Measurements from ENCODE around the gene STK39.

The STK39 gene

DNA sequence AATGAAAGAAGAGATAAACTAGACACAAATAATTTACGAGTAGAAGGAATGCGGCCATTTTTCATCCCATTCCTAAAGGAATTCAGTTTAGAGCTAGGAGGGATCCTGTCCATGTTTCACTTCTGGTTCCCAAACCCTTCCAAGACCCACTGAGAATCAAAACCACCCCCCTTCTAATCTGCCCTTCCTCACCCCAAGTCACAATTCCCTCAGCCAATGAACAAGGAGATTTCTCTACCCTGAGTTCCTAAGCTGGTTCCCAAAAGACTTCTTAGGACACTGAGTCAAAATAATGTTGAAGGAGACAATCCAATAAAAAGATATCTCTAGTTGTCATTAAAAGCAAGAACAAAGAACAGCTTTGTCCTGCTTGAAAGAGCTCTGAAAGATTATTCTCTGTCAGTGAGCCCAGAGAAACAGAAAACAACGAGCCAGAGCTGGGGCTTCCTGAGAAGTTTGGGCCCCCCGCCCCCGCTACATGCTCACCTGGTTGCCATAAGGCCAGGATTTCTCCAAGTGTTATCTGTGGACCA, 45.7 kb downstream of the STK39 start:
- no peak overlapping the region for H3K4me3 ChIP-seq (ENCODE audit: low read depth, low read length)
- TF ChIP-seq, protein P1, sequence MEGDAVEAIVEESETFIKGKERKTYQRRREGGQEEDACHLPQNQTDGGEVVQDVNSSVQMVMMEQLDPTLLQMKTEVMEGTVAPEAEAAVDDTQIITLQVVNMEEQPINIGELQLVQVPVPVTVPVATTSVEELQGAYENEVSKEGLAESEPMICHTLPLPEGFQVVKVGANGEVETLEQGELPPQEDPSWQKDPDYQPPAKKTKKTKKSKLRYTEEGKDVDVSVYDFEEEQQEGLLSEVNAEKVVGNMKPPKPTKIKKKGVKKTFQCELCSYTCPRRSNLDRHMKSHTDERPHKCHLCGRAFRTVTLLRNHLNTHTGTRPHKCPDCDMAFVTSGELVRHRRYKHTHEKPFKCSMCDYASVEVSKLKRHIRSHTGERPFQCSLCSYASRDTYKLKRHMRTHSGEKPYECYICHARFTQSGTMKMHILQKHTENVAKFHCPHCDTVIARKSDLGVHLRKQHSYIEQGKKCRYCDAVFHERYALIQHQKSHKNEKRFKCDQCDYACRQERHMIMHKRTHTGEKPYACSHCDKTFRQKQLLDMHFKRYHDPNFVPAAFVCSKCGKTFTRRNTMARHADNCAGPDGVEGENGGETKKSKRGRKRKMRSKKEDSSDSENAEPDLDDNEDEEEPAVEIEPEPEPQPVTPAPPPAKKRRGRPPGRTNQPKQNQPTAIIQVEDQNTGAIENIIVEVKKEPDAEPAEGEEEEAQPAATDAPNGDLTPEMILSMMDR (IDR thresholded peaks at IDR 0.05; ENCODE audit: borderline replicate concordance, insufficient read depth, low read depth, low read length), result no peak

DNA sequence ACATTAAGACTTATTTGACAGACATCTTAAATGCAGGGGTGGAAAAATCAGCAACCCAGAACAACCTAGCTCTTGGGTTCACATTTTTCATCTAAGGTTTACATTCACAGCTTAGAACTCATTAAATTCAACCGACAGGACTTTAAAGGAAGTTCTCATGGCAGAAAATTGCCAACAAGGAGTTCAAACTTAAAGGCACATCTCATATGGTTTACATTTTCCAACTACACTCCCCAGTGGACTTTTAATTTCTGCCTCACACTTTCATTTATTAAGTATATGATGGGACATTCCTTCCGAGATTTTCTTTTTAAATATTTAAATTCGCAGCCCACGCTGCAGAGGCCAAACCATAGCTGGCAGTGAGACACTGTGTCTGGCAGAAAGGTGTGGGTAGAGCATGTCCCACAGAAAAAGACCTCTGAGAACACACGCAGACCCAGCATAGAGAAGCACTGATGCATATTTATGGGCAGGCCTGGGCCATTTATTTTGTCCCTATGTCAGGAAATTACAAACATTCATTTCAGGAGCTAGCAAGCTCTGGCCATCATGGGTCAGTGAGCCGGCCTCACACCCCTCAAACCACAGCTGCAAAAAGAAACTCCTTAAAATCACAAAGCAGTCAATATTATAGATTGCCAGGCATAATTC, 46.3 kb downstream of the STK39 start:
- H3K4me3 ChIP-seq (ENCODE audit: low read depth, low read length), result no peak overlapping the region
- TF ChIP-seq, protein P1 (IDR thresholded peaks at IDR 0.05; ENCODE audit: borderline replicate concordance, insufficient read depth, low read depth, low read length), result no peak

DNA sequence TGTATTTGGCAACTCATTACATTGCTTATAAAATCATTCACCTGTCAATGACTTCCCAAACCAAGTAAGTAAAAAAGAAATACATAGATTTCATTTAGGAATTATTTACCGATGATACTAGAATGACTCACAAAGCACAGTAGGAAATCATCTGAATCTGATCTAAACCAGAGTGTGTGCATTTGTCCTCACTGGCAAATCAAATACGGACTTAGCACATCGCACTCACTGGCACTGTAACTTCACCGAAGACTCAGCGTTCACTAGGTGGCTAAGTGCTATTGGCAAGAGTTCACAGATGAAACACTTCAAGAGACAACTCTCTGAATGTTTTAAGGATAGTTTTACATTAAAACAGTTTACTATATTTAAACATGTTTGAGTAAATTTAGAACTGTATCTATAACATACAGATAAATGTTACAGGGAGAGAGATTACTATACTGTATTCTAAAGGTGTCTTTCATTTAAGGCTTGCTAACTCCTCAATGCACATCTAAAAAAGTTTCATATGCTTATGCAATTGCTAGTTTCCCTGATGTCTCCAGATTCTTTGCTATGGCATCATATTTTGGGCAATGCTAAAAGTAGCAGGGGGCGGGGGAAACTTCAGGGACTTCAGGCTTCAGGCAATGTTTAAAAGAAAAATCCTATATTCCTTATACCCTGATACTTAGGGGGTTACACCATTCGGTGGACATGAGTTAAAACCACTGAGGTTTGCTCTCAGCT, 48.8 kb downstream of the STK39 start:
- TF ChIP-seq, protein P1 (IDR thresholded peaks at IDR 0.05; ENCODE audit: borderline replicate concordance, insufficient read depth, low read depth, low read length), result no peak
- no peak overlapping the region for H3K4me3 ChIP-seq (ENCODE audit: low read depth, low read length)

DNA sequence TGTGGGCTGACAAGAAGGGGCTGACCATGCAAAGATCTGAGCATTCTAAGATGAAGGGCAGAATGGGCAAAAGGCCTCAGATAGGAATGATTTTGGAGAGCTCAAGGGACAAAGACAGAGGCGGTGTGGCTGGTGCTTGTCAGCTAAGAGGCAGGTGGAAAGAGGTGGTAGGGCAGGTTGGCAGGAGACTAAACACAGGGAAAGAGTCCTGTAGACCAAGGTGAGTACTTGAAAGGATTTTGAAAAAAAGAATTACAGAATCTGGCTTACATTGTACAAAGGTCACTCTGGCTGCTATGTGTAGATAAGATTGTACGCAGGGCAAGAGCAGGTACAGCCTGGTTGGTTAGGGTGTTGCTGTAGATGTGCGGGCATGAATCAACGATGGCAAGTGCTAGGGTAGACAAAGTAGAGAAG, 50.6 kb downstream of the STK39 start:
- TF ChIP-seq, protein P1 (IDR thresholded peaks at IDR 0.05; ENCODE audit: borderline replicate concordance, insufficient read depth, low read depth, low read length), result no peak

DNA sequence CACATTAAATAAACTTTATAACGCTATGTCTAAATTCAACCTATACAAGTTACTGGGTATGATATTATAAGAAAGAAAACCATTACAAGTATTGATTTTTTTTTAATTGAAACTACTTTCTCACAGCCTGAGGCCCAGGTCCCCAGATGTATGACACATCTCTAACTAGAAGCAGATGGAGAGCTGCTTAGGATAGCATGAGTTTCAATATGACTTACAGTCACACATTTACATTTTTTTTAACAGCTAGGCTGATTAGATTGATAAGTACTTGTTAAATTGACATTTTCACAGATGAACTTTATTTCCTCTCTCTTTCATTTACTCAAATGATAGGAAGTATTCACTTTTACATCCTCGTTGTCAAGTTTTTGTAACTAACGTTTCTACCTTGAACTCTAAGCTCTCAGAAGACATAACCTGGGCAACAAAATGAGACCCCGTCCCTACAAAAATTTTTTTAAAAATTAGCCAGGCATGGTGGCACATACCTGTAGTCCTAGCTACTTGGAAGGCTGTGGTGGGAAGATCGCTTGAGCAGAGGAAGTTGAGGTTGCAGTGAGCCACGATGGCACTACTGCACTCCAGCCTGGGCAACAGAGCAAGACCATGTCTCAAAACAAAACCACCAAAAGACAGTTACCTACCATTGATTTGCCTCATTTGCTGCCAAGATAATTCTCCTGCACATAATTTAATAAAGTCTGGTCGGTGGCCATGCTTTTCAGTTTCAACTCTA, 52.4 kb downstream of the STK39 start:
- TF ChIP-seq, protein P1 (IDR thresholded peaks at IDR 0.05; ENCODE audit: borderline replicate concordance, insufficient read depth, low read depth, low read length), result no peak
- H3K4me3 ChIP-seq (ENCODE audit: low read depth, low read length), result no peak overlapping the region

More for the DNA sequence above, 50.6 kb downstream of the STK39 start:
- no peak overlapping the region for H3K4me3 ChIP-seq (ENCODE audit: low read depth, low read length)

DNA sequence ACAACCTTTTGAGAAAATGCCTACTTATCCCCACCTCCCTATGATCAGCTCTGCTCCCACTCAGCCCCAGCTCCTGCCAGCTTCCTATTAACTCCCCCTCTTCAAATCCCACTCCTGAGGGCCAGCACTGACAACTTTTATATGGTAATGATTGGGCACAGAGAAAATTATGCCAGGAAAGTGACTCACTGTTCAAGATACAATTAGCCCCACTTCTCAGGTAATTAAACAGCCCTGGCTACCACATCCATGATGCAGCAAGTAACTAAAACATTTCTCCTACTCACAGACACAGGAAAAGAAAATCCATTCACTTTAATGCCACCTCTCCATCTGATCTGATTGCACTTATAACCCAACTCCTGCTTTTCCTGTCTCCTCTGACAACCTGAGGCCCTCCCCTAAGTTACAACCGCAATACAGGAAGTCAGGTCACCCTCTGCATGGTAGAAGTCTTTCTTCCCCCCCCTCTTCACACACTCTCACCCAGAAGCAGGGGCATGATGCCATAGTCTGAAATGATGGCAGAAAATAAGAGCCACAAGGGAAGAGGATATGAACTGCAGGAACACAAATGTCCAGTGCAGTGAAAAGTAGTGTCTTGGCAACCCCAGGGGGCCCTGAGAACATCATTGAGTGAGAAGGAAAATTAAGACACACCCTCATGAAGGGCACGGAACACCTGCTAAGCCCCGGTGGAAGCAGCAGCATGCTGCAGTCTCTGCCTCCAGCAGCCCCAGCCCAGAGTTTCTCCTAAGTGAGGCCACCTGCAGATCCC, 54.4 kb downstream of the STK39 start:
- TF ChIP-seq, protein P1 (IDR thresholded peaks at IDR 0.05; ENCODE audit: borderline replicate concordance, insufficient read depth, low read depth, low read length), result no peak
- no peak overlapping the region for H3K4me3 ChIP-seq (ENCODE audit: low read depth, low read length)
